Fibroblast of the conjunctiva (primary cell): Measurements from ENCODE around the gene DSC1.
"Not testable (repeated sequence)": the region's sequence is repeated elsewhere in the genome, so short reads cannot be mapped to it uniquely, and the experiment has no call there.

Experiments used
- DNase-seq: peaks from one replicate; pipeline ENCODE4 v3.0.0-alpha.2; 2010; ENCODE audit warnings: low read depth

The DSC1 gene

GRCh38 chr18:31162825-31163435, at the start of gene DSC1:
Gene DSC1 (minus strand): TSS chr18:31162856. CDS start chr18:31162594, 262 bp downstream.
- no peak for DNase-seq

- DNase-seq: no peak
Measured at GRCh38 chr18:31211047-31211446, 48.4 kb upstream of the DSC1 start.

GRCh38 chr18:31209041-31209440, 46.4 kb upstream of the DSC1 start:
- no peak for DNase-seq

- no peak for DNase-seq
Measured at GRCh38 chr18:31207391-31207790, 44.7 kb upstream of the DSC1 start.

- no peak for DNase-seq
Measured at GRCh38 chr18:31206787-31207381, 44.2 kb upstream of the DSC1 start.

- DNase-seq: no peak
Measured at GRCh38 chr18:31206071-31206470, 43.4 kb upstream of the DSC1 start.

- no peak for DNase-seq
Measured at GRCh38 chr18:31205273-31205672, 42.6 kb upstream of the DSC1 start.

- no peak for DNase-seq
Measured at GRCh38 chr18:31204833-31205232, 42.2 kb upstream of the DSC1 start.

GRCh38 chr18:31204166-31204565, 41.5 kb upstream of the DSC1 start:
- no peak for DNase-seq

- no peak for DNase-seq
Measured at GRCh38 chr18:31203794-31204148, 41.1 kb upstream of the DSC1 start.

- DNase-seq: no peak
Measured at GRCh38 chr18:31203096-31203793, 40.6 kb upstream of the DSC1 start.

- no peak for DNase-seq
Measured at GRCh38 chr18:31199190-31199769, 36.6 kb upstream of the DSC1 start.

GRCh38 chr18:31197676-31198075, 35.0 kb upstream of the DSC1 start:
- no peak for DNase-seq

GRCh38 chr18:31195063-31195462, 32.4 kb upstream of the DSC1 start:
- DNase-seq: no peak

GRCh38 chr18:31192086-31192776, 29.6 kb upstream of the DSC1 start:
- DNase-seq: no peak

GRCh38 chr18:31190919-31191318, 28.3 kb upstream of the DSC1 start:
- no peak for DNase-seq

- DNase-seq: no peak
Measured at GRCh38 chr18:31189757-31190156, 27.1 kb upstream of the DSC1 start.

- no peak for DNase-seq
Measured at GRCh38 chr18:31185186-31185950, 22.7 kb upstream of the DSC1 start.

GRCh38 chr18:31183302-31183701, 20.6 kb upstream of the DSC1 start:
- DNase-seq: no peak

- not testable (repeated sequence) for DNase-seq
Measured at GRCh38 chr18:31177369-31177768, 14.7 kb upstream of the DSC1 start.

GRCh38 chr18:31176531-31176930, 13.9 kb upstream of the DSC1 start:
- no peak for DNase-seq
